ENCODE results near the gene CBL. TPM values are rescaled to one million over a fixed set of nuclear protein-coding genes. Genes with fewer than 3 reads are reported as not detected.

CBL gene
- total RNA-seq, 6 experiments from 2014 or later, result 24.2 to 31.2 (median 26.1) TPM

GRCh38 chr11:119335655-119336543 lies 129.8 kb downstream of the CBL start:
- Mint-ChIP-seq H3K9me3 (no peaks in the 10 kb centered on the region), H3K27me3 (ENCODE audit: insufficient read depth) (peaks cover 2% of the 10 kb centered on the region), H3K4me1 (ENCODE audit: low read depth) (peaks cover 57% of the 10 kb centered on the region), H3K27ac (peak overlapping the region; percentile 97), H3K4me3 (peak overlapping the region; percentile 97), H3K36me3 (ENCODE audit: low read depth) (peaks cover 21% of the 10 kb centered on the region; the same call in 1 of the 2 replicates)
- DNase-seq, result no peak
- TF ChIP-seq, protein P1, sequence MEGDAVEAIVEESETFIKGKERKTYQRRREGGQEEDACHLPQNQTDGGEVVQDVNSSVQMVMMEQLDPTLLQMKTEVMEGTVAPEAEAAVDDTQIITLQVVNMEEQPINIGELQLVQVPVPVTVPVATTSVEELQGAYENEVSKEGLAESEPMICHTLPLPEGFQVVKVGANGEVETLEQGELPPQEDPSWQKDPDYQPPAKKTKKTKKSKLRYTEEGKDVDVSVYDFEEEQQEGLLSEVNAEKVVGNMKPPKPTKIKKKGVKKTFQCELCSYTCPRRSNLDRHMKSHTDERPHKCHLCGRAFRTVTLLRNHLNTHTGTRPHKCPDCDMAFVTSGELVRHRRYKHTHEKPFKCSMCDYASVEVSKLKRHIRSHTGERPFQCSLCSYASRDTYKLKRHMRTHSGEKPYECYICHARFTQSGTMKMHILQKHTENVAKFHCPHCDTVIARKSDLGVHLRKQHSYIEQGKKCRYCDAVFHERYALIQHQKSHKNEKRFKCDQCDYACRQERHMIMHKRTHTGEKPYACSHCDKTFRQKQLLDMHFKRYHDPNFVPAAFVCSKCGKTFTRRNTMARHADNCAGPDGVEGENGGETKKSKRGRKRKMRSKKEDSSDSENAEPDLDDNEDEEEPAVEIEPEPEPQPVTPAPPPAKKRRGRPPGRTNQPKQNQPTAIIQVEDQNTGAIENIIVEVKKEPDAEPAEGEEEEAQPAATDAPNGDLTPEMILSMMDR (IDR thresholded peaks at IDR 0.05), result no peak

- H3K36me3 Mint-ChIP-seq (ENCODE audit: low read depth), result peaks cover 21% of the 10 kb centered on the region; the same call in 1 of the 2 replicates
- peaks cover 61% of the 10 kb centered on the region for H3K4me1 Mint-ChIP-seq (ENCODE audit: low read depth)
- no peaks in the 10 kb centered on the region for H3K9me3 Mint-ChIP-seq
- DNase-seq, result no peak
- H3K27me3 Mint-ChIP-seq (ENCODE audit: insufficient read depth), result peaks cover 9% of the 10 kb centered on the region
- H3K4me3 Mint-ChIP-seq, result peak overlapping the region; percentile 78
- H3K27ac Mint-ChIP-seq, result peak overlapping the region; percentile 88
- TF ChIP-seq, protein P1 (IDR thresholded peaks at IDR 0.05), result no peak
Observed at GRCh38 chr11:119336744-119337469, 130.8 kb downstream of the CBL start.

DNA sequence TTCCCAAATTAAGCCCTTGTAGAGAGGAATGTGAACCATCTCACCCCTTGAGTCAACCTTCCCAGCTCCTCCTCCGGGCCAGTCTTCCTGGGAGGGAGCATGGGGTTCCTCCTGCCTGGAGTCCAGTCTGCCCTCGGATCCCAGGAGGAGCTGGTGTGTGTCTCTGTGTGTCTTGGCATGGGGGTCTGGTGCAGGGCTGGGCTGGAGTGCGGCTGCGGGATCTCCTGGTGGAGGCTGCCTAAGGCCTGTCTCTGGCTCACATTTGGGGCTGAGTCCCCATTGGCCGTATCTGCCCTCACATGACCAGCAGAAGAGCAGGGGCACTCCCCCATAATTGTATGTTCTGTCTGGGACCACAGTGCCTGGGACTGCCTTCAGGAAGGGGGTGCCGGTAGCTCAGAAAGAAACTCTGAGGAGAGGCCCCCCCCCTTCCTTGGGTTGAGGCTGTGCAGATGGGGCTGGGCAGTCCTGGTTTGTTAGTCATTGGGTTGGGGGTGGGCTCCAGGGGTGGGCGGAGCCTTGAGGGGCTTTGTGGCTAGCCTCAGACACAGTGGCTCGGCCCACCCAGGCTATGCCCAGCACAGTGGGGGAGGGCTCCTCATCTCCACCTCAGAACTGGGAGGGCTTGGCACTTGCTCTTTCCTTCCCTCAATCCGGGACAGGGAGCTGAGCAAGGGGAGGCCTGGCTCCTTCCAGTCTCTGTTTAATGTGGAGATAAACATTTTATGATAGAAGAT lies 131.6 kb downstream of the CBL start:
- H3K9me3 Mint-ChIP-seq, result no peaks in the 10 kb centered on the region
- peaks cover 12% of the 10 kb centered on the region for H3K27me3 Mint-ChIP-seq (ENCODE audit: insufficient read depth)
- TF ChIP-seq, protein P1 (IDR thresholded peaks at IDR 0.05), result no peak
- peaks cover 21% of the 10 kb centered on the region; the same call in 1 of the 2 replicates for H3K36me3 Mint-ChIP-seq (ENCODE audit: low read depth)
- peak overlapping the region; percentile 78 for H3K4me3 Mint-ChIP-seq
- DNase-seq, result peak; percentile 54
- peaks cover 61% of the 10 kb centered on the region for H3K4me1 Mint-ChIP-seq (ENCODE audit: low read depth)
- H3K27ac Mint-ChIP-seq, result peak overlapping the region; percentile 88

DNA sequence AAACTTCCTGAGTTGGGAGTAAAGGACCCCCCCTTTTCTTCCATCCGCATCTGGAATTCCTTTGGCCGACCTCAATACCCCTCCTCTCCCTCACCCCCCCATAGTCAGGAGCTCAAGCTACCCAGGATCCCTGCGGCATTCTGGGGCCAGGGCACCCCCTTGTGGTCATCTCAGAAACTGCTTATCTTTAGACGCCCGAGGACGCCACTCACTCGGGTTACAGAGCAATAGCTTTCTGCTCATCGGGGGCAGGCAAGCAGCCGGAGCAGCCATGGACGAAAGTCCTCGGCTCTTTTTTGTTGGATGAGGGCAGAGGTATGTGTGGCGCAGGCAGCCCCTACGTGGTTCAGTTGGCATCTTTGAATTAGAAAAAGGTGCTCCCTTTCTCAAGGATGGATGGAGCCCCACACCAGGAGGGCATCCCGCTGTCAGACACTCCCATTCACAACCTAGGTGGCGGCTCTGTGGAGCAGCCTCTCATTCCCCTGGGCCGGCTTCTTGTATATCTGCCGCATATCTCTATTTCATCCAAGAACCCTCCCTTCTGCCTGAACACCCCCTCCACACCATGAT lies 132.3 kb downstream of the CBL start:
- Mint-ChIP-seq H3K27me3 (ENCODE audit: insufficient read depth) (peaks cover 18% of the 10 kb centered on the region), H3K9me3 (no peaks in the 10 kb centered on the region), H3K4me1 (ENCODE audit: low read depth) (peaks cover 61% of the 10 kb centered on the region), H3K36me3 (ENCODE audit: low read depth) (peaks cover 21% of the 10 kb centered on the region; the same call in 1 of the 2 replicates), H3K27ac (peak overlapping the region; percentile 88), H3K4me3 (peak overlapping the region; percentile 78)
- DNase-seq, result peak; percentile 52
- TF ChIP-seq, protein P1 (IDR thresholded peaks at IDR 0.05), result peak; percentile 89

Measured in HFFc6 (cell line).